GM18499 (cell line): Measurements from ENCODE around the gene LCP1.

Experiments
- ATAC-seq: cut with Tn5 transposase; IDR thresholded peaks from one replicate; pipeline ENCODE4 v1.9.1; 2021; ENCODE audit warnings: moderate number of reproducible peaks; ENCODE audit not compliant: insufficient read depth, unreplicated experiment

Gene LCP1

GRCh38 chr13:46183018-46183946, 1.3 kb upstream of the LCP1 start:
- no peak for ATAC-seq

DNA sequence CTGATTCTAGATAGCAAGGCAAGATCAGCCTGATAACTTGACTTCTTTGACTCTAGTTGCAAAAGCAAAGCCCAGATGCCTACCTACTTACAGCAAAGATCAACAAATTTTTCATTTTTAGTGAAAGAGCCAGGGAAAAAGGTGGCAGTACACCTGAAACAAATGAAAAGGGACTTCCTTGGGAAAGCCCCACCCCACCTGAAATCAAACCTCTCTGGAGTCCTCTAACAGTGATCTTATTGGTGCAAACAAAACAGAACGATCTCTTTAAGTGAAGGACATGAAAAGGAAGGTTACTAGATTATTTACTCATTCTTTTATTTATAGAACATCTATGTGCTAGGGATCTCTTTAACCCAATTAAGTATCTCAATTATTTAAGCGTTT, 507 bp upstream of the LCP1 start:
- ATAC-seq, result peak; percentile 3

DNA sequence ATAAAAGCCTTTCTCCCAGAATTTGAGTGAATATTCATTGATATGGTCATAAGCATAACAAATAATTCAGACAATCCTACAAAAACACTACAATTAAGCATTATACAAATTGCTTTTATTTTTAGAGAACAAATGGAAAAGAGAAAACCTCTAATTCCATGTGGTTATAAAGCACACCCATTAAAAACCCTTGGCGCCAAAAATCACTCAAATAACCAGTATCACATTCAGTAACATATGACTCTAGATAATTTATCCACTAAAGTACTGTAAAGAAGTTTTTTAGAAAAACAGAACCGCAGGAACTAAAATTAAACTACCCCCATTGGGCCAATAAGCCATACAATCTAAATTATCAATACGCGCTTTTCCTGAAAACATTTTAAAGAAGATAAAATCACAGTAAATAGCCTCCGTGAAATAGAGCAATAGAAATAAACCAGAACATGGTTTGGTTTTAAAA, 569 bp downstream of the LCP1 start:
- no peak for ATAC-seq

DNA sequence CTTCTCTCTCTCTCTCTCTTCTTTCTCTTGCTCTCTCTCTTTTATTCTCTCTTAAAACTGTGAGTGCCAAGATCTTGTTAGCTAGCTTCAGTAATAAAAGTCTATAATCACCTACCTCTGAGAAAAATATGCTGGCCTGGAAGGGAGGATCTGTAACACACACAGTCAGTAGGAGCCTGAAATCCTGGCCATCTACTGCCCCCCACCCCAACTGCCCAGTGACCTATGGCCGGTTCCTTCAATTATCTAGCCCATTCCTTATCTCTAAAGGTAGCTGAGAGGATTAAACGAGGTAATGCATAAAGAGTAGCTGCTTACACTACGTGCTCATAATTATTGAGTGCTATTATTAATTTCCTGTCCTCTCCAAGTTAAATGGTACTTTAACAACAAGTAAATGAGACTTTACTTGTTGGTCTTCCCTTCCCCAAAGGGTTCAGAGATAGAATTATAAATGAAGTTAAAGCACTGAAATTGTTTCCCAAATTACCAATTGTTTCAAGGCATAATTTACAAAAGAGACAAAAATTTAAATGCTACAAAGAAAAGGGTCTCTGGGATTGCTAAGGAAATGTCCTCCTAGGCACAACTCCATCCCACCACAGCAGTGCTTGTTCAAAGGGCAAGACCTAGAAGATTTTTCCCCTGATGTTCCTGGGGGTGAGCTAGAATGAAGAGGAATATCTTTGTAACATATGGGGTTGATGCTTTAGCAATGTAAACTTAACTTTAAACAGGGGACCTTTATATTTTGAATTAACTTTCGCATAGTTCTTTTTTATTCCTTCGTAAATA, 1.8 kb downstream of the LCP1 start:
- ATAC-seq, result no peak

DNA sequence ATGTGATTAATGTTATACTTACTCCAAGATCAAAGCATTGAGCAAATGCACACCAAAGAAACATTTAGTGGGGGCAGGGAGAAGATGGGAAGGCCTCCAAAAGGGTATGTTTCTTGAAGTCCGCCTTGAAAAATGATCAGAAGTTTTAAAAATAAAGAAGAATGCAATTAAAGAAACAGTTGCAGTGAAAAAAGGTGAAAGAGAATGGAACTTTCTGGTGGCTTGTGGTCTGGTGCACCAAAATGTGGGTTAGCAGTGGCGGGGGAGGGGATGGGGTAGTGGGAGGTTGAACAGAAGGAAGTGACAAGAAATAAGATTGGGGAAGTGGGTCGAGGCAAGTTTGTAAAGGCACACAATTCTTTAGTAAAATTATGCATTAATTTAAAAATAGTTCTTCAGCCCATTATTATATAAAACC, 2.5 kb downstream of the LCP1 start:
- no peak for ATAC-seq

DNA sequence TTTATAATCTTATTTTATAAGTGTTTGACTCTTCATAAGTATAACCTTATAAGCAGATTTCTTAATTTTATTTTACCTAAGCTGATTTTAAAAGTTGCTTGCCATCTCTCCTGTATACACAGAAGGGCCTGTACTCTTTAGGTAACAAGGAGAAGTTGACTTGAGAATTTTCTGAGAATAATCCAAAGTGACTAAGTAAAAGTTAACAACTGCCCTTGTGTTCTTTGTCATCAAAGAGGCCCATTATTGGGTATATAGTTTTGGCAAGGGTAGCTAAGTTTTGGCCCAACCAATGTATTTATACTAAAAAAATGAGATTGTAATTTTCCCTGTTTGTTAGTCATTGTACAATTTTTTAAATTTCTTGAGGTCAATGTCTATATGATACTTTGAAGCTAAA, 3.2 kb downstream of the LCP1 start:
- no peak for ATAC-seq

GRCh38 chr13:46178143-46178542, 3.8 kb downstream of the LCP1 start:
- ATAC-seq, result no peak

DNA sequence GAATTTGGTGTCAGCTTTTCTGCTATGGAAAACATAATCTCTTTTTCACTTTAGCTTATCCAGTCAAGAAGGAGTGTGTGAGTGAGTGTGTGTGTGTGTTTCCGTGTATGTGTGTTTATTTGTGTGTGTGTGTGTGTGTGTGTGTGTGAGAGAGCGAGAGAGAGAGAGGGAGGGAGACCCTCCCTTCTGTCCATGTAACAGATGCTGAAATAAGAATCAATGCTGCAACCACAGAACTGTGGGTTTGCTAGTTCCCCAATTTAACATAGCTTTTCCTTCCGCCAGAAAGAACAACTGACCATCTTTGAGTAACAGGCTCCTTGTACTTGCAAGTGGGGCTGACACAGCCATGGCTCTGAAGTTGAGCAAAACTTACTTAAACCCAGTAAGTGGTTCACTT, 5.2 kb downstream of the LCP1 start:
- ATAC-seq, result no peak

- ATAC-seq, result no peak
Observed at GRCh38 chr13:46173656-46174055, 8.3 kb downstream of the LCP1 start.

- ATAC-seq, result no peak
Observed at GRCh38 chr13:46172531-46172991, 9.4 kb downstream of the LCP1 start.

DNA sequence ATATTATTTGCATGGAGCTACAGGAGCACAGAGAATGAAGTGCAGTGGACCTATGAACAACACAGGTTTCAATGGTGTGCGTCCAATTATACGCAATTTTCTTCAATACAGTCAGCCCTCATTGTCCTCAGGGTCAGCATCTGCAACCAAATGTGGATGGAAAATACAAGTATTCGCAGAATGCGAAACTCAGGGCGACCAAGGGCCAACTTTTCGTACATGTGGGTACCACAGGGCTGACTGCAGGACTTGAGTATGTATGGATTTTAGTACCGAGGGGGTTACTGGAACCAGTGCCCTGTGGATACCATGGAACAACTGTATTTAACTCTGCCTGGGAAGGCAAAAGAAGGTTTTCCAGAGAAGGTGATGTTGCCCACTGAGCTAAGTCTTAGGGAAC, 10.2 kb downstream of the LCP1 start:
- ATAC-seq, result no peak

GRCh38 chr13:46171217-46171616, 10.8 kb downstream of the LCP1 start:
- no peak for ATAC-seq

GRCh38 chr13:46170687-46171086, 11.3 kb downstream of the LCP1 start:
- no peak for ATAC-seq

DNA sequence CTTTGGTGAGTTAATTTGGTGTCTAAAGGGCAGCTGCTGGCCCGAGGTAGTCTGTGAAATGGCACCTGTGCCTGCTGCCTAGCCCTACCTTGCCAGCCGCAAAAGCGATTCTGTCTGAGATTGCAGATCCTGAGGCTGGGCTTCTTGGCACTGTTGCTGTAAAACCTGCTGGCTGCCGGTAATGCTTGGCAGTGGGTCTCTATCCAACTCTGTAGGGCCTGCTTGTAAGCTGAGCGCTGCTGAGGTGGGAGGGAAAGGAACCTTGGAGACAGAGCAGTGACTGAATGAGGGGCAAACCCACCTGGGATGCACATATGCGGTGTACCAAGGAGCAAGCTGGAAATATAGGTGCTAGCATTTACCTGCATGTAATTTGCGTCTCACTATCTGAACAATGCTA, 11.7 kb downstream of the LCP1 start:
- ATAC-seq, result no peak

DNA sequence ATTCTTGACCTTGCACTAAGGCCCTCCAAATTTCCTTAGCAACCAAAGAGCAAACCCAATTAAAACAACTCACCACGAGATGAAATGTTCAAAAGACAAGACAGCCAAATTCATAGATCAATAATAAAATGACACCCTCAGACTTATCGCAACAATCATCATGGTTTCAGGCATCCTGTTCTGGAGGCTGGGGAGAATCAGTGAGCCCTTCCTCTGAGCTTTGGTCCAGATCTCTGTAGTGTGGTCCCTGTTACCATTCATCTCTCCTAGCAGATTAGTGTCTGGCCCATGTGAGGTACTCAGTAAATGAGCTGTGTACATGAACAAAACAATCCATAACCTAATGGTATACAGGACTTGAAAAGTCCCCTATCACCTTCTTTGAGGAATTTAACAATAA, 12.2 kb downstream of the LCP1 start:
- no peak for ATAC-seq

GRCh38 chr13:46168783-46169182, 13.2 kb downstream of the LCP1 start:
- ATAC-seq, result no peak

GRCh38 chr13:46168341-46168740, 13.6 kb downstream of the LCP1 start:
- ATAC-seq, result no peak

DNA sequence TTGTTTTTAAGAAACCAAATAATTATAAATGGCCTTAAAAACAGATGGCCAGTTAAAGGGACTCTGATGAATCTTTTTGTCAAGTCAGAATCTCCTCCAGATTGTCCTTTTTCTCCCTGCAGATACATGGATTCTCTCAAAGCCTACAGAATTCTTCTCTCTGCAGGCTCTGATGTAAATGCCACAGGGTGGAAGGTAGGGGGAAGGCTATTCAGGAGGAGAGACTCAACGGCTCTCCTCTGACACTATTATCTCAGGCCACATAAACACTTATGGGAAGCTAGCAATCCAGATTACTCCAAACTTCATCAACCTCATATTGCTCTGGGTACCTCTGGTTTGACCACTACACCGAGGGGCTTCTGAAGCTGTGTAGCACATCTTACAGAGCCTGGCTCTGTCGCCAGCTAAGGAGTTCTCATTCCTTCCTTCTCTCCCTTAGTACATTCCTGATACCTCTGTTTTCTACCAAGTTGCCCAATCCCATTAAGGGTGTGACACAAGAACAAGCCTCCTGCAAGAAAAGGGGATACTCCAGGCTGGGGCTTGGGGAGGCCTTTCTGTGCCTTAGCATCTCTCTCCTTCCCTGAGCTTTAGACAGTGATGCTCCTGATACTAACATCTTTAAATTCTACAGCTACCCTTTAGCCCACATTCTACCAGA, 14.9 kb downstream of the LCP1 start:
- ATAC-seq, result no peak

- no peak for ATAC-seq
Observed at GRCh38 chr13:46166224-46166584, 15.8 kb downstream of the LCP1 start.

GRCh38 chr13:46165485-46166223, 16.3 kb downstream of the LCP1 start:
- ATAC-seq, result no peak
